ENCODE results near the gene GASK1A.

GASK1A gene

DNA sequence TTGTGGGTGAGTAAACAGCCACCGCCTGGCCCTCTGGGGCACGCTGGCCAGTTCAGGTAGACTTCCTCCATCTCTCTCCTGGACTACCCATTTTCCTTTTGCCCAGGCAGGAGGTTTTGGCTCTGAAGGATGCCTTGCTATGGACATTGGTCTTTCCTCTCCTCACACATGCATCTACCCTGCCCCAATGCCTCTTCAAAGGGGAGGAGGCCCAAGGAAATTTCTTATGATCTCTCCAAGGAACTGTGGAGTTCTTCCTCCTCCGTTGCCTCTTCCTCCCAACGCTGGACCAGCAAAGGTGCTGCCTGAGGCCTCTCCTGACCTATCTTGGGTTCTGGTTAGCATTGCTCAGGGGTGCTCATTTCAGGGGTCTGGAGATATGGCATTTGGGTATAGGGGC, 93.2 kb downstream of the GASK1A start:
- no peak for DNase-seq

DNA sequence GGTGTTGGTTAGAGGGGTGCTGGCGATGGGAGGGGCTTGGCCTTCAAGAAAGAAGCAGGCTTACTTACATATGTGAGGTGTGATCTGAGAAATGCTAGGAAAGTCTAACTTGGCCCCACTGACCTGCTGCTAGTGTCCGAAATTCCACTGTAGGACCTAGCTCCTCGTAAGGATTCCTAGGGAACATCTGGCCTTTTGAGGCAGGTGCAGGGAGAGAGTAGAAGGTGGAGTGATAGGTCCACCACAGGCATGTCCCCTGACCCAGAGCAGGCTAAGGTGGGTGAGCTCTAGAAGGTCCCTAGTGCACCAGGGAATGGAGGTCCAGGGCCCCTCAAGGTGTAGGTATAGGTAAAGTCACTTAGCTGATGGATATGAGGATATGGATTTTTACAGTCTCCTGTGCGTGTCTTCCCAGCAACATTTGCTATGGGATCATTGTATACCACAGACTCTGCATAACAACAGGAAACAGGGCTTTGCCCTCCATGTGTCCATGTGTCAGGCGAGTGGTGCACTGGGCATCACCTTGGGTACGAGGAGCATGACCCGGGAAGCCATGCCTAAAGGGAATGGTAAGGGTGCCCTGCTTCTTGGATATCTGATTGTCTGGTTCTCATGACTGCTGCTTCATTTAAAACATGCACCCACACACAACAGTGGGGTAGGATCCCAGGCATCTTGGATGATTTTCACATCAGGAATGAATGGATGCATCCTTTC, 94.2 kb downstream of the GASK1A start:
- no peak for DNase-seq

DNA sequence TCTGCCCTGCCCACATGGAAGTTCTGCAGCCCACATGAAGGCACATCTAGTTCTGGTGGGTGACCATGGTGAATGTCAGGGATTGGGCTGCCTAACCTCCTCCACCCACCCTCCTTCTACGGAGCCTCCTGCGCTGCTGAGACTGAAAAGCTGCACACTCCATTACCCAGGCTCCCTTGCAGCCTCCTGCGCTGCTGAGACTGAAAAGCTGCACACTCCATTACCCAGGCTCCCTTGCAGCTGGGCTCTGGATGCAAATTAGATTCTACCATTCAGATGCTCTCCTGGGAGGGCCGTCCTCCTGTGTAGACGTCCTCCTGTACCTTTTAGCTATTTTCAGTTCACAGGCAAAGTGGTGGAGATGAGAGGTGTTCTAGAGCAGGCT, 94.7 kb downstream of the GASK1A start:
- no peak for DNase-seq

- DNase-seq: no peak
Observed at GRCh38 chr3:43074482-43074881, 95.4 kb downstream of the GASK1A start.

DNA sequence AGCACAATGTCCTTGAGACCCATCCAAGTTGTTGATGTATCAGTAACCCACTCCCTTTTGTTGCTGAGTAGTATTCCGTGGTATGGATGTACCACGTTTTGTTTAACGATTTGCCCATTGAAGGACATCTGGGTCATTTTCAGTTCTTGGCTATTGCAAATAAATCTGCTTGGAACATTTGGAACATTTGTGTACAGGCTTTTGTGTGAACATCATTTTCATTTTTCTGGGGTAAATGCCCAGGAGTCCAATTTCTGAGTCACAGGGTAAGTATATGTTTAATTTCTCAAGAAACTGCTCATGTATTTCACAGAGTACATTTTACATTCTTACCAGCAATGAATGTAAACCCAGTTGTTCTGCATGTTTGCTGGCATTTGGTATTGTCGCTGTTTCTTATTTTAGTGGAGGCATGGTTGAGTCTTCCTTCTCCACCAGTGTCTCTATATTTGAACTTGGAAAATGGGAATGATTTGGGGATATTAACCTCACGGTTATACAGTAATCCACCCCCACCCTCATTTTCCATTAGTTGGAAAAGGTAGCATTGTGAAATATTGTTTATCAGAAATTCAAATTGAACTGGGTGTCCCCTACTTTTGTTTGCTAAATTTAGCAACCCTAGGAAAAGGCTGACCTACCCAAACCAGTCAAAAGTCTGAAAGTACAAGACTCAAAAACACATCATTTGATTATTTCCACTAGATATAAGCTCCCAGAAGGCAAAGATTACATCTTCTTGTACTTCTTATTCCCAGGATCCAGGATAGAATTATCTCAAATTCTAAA, 96.0 kb downstream of the GASK1A start:
- no peak for DNase-seq

DNA sequence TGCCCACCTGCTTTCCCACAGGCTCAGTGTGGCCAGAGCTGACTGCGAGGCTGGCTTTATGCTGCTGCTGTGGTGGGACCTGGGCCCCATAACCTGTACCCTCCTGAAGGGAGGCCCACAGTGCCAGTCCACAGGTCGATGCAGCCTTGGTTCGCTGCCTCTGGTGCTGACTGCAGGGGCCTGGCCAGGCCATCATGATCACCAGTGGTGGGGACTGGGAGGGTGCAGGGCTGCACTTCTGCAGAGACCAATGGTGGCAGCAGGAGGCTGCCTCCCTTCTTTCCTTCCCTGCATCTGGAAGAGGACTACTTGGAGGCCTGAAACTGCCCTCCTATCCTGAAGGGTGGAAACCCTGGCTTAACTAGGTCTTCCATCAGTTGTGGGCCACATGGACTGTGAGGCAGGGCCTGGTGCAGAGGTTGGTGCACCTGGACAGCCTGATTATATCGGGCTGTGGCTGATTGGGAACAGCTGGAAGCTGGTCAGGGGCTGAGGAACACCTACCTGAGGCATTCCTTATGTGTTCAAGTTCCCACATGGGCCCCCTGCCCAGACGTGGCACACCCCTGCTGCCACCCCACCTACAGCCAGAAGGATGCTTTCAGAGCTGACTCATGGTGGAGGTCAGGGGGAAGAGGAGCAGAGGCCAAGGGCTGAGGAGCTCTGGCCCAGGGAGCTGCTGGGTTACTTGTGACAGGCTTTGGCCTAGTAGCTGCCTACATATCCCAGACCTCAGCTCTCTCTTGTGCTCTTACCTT, 97.0 kb downstream of the GASK1A start:
- no peak for DNase-seq

DNA sequence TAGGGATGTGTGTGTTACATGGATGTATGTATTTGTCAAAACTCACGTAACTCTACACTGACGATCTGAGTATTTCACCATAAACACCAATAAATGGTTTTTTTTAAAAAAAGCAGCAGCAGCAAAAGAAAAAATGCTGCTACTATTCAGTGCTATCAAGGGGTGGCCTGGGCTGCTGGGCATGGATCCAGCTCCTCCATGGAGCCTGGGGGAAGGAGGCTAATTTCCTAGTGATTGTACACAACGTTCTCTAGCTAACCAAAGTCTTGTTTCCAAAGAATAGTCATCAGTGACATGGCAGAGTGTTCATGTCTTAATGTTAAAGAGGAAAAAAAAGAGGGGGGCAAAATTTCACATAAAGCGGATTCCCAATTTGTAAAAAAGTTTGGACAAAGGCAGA, 97.7 kb downstream of the GASK1A start:
- no peak for DNase-seq

GRCh38 chr3:43077261-43077660, 98.2 kb downstream of the GASK1A start:
- DNase-seq: no peak

- no peak for DNase-seq
Observed at GRCh38 chr3:43077707-43078106, 98.6 kb downstream of the GASK1A start.

GRCh38 chr3:43079536-43080332, 100.6 kb downstream of the GASK1A start:
- DNase-seq: no peak

GRCh38 chr3:43080726-43081568, 101.8 kb downstream of the GASK1A start:
- no peak for DNase-seq

DNA sequence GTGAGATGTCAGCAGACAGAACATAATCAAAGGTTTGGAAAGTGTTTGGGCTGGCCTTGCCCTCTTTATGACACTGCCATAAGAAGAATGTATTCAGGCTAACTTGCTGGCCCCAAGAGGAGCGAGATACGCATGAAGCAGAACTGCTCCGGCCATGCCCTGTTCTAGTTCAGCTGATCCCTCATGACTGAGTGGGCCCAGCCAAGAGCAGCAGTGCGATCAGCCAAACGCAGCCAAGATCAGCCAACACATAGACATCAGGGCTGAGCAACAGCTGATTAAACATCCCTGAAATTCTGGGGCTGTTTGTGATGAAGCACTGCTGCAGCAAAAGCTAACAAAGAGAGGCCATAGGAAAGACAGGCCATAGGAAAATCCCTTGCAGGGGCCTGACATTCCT, 102.7 kb downstream of the GASK1A start:
- DNase-seq: no peak

DNA sequence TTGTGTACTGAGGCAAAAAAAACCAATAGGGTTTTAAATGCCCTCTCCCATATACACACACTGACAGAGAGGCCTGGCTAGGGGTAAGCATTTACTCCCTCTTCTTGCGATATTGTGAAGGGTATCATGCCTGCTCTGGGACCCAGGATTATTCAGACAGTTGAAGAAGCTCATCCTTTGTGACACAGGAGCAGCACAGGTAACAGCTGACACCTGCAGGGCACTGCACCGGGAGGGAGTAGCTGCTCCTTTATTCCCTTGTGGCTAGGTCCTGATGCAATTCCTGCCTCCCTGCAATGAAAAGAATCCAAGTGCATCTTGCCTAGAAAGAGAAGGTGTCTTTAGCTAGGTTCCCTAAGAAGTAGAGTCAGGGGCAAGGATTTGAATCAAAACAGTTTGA, 103.3 kb downstream of the GASK1A start:
- DNase-seq: no peak

DNA sequence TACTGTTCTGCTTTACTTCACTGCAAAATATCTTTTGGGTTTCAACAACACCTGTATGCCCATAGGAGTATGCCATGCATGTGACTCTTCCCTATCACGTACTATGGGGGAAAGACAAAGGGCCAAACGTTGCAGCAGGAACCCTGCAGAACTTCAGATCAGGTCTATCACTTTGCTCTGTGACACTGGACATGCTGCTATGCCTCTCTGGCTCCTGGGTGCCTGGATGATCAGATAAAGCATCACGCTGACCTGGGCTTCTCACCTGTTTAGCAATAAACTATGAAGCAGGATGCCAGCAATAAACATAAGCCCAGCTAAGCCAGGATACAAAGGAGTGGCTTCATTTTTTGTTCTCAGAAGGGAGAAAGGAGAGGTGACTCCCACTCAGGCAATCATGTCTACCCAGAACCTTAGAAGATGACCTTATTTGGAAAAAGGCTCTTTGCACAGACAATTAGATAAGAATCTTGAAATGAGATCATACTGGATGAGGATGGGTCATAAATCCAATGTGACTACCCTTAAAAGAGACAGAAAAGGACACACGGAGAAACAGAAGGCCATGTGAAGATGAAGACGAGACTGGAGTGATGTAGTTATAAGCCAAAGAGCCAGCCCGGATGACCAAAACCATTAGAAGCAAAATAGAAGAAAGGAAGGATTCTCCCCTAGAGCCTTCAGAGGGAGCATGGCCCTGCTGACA, 107.5 kb downstream of the GASK1A start:
- no peak for DNase-seq

DNA sequence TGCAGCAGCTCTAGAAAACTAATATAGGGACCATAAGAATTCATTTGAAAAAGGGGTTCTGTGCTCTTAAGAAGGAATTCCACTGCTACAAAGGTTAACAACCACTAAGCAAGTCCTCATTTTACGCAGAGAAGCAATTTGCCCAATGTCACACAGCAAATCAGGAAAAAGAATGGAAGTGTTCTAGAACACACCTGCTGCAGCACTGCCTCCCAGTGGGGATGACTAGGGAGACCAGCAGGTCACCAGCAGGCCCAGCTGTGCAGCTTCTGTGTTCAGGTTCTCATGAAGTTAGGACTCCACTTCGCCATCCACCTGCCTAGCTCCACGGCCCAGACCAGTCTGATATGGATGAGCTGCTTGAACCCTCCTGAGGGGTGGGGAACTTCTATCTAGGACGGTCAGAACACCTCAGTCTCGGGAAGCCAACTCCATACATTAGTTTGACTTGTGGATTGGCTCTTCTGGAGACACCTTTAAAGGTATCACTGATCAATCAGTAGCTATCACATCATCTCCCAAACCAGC, 108.2 kb downstream of the GASK1A start:
- no peak for DNase-seq

- no peak for DNase-seq
Observed at GRCh38 chr3:43089081-43089480, 110.0 kb downstream of the GASK1A start.

GRCh38 chr3:43090238-43090637, 111.1 kb downstream of the GASK1A start:
- no peak for DNase-seq

DNA sequence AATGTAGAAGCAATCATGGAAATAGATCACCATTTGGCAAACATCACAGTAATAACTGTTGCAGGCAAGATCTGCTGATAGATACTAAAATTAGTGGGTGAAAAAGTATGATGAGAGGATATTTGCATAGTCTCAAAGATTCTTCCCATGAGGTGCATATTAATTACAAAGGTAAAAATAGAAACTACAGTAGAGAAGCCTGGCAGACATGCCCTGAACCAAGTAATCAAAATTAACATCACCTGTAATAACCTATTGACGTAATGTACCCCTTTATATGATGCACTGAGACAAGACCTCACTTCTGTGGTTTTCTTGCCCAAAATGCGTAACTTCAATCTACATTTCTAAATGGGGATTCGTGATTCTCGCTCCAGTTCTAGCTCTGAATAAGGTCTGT, 112.4 kb downstream of the GASK1A start:
- DNase-seq: no peak

GRCh38 chr3:43093006-43093405, 113.9 kb downstream of the GASK1A start:
- DNase-seq: no peak

DNA sequence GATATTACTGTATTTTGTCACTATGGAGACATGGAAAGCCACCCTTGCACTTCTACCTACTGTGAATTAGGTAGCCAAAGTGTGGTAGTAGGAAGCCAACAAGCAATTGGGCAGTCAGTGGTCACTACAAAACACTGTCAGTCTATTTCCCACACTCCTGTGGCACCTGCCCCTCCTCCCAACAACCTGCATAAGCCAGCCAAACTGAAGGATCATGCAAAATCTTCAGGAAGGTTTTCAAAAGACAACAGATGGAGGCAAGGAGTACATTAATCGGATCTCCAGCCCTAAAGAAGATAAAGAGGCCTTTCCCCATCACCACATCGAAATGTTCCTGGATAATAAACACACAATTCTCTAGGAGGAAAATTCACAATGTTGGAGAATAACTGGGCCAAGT, 114.9 kb downstream of the GASK1A start:
- no peak for DNase-seq

DNA sequence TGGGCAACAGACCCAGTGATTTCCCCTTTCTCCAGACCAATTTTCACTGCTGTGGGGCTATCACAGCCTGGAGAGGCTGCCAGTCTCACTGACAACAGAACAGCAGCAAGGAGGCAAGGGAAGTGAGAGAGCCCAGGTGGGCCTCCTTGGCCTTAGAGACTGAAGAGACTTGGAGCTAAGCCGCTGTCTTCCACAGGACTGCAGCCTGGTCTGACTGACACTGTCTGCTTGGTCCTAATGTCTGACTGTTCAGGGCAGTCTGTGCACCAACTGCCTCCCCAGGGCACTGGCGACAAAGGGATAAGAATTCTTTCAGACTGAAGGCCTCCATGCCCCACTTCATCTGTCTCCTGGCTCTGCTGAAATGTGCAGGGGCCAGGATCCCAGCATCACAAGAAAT, 115.3 kb downstream of the GASK1A start:
- DNase-seq: no peak
